Peyer's patch (tissue), 4 donors: ENCODE results near the gene DNM3. TPM values are rescaled to one million over a fixed set of nuclear protein-coding genes. Genes with fewer than 3 reads are reported as not detected.
A peak's percentile ranks its signal among the peaks of the same experiment; 100 is the strongest.

Experiments used
- DNase-seq, 3 donors: peaks; one replicate each; pipeline ENCODE4 v3.0.0-alpha.2; 2017 to 2019
- H3K27ac ChIP-seq, 4 donors: fragments of 200-600 bp; sonication (generic); one replicate each; pipeline ENCODE4 v1.5.1; 2016 to 2019
- H3K27me3 ChIP-seq, 2 donors: fragments of 200-600 bp; sonication (generic); one replicate each; pipeline ENCODE4 v1.5.1; 2019
- H3K36me3 ChIP-seq, 3 donors: fragments of 200-600 bp; sonication (generic); one replicate each; pipeline ENCODE4 v1.5.1; 2016 to 2019
- H3K4me1 ChIP-seq, 4 donors: fragments of 200-600 bp; sonication (generic); one replicate each; pipeline ENCODE4 v1.5.1; 2016 to 2019
- H3K4me3 ChIP-seq, 4 donors: fragments of 200-600 bp; sonication (generic); 1 replicate in 3 of 4; 2 replicates in 1 of 4; pipeline ENCODE4 v1.5.1; 2016 to 2019; ENCODE audit warnings: mild to moderate bottlenecking in 1 of 4
- H3K9me3 ChIP-seq, 4 donors: fragments of 200-600 bp; sonication (generic); one replicate each; pipeline ENCODE4 v1.5.1; 2016 to 2019; ENCODE audit warnings: mild to moderate bottlenecking in 1 of 4
- CTCF ChIP-seq, 6 experiments: fragments of 450-650 bp in 4 of 6; fragments of 200-600 bp in 2 of 6; sonication (generic) in 1 of 6; IDR thresholded peaks; one replicate each; pipeline ENCODE4 v1.5.1; 2017 to 2019; ENCODE audit warnings: antibody characterized with exemption in 6 of 6, mild to moderate bottlenecking in 3 of 6, moderate library complexity in 1 of 6
- POLR2A ChIP-seq, 2 donors: fragments of 450-650 bp; IDR thresholded peaks; one replicate each; pipeline ENCODE4 v1.5.1; 2017; ENCODE audit warnings: antibody characterized with exemption in 2 of 2, mild to moderate bottlenecking in 2 of 2, moderate library complexity in 2 of 2
- total RNA-seq, 4 donors: library from RNA; depleted of rRNA; stranded (reverse); fragments of >200 nt; gene quantifications; one replicate each; pipeline ENCODE4 v1.1.0, GENCODE V29; 2016

The DNM3 gene
- total RNA-seq, 4 donors from 2014 or later, result 1.4 to 11.6 (median 2.0) TPM

GRCh38 chr1:172167796-172168596 lies 326.7 kb downstream of the DNM3 start:
- H3K36me3 ChIP-seq, result no peaks in the 10 kb centered on the region

GRCh38 chr1:172168597-172168872 lies 327.2 kb downstream of the DNM3 start:
- no peak for DNase-seq
- TF ChIP-seq POLR2A (IDR thresholded peaks at IDR 0.05), result no peak
- no peak for TF ChIP-seq CTCF (IDR thresholded peaks at IDR 0.05)
- Histone ChIP-seq H3K4me3 (no peak overlapping the region), H3K4me1 (no peaks in the 10 kb centered on the region), H3K27me3 (no peaks in the 10 kb centered on the region), H3K36me3 (no peaks in the 10 kb centered on the region), H3K9me3 (no peaks in the 10 kb centered on the region), H3K27ac (peak overlapping the region in 2 of 4 donors; percentile 13 to 56)

More at GRCh38 chr1:172167796-172168596, 326.7 kb downstream of the DNM3 start:
- TF ChIP-seq POLR2A (IDR thresholded peaks at IDR 0.05), result no peak
- H3K9me3 ChIP-seq, result no peaks in the 10 kb centered on the region
- H3K4me3 ChIP-seq, result no peak overlapping the region
- H3K27ac ChIP-seq, result peak overlapping the region in 1 of 4 donors; percentile 56
- no peak for DNase-seq
- H3K27me3 ChIP-seq, result no peaks in the 10 kb centered on the region
- no peaks in the 10 kb centered on the region for H3K4me1 ChIP-seq

GRCh38 chr1:172169836-172170235 lies 328.5 kb downstream of the DNM3 start:
- DNase-seq, result no peak
- no peaks in the 10 kb centered on the region for H3K4me1 ChIP-seq
- no peak for TF ChIP-seq POLR2A (IDR thresholded peaks at IDR 0.05)
- no peaks in the 10 kb centered on the region for H3K27me3 ChIP-seq
- no peak overlapping the region for H3K4me3 ChIP-seq
- no peaks in the 10 kb centered on the region for H3K36me3 ChIP-seq
- no peak overlapping the region for H3K27ac ChIP-seq
- no peaks in the 10 kb centered on the region for H3K9me3 ChIP-seq

GRCh38 chr1:172172352-172172831 lies 331.1 kb downstream of the DNM3 start:
- TF ChIP-seq POLR2A (IDR thresholded peaks at IDR 0.05) (no peak), CTCF (IDR thresholded peaks at IDR 0.05) (no peak)
- no peak for DNase-seq
- no peaks in the 10 kb centered on the region for H3K36me3 ChIP-seq
- no peak overlapping the region for H3K27ac ChIP-seq
- H3K4me1 ChIP-seq, result no peaks in the 10 kb centered on the region
- H3K27me3 ChIP-seq, result no peaks in the 10 kb centered on the region
- H3K9me3 ChIP-seq, result no peaks in the 10 kb centered on the region
- H3K4me3 ChIP-seq, result no peak overlapping the region

- Histone ChIP-seq H3K27me3 (no peaks in the 10 kb centered on the region), H3K9me3 (no peaks in the 10 kb centered on the region), H3K4me3 (no peak overlapping the region), H3K36me3 (no peaks in the 10 kb centered on the region), H3K4me1 (peaks cover 0 to 20% (median 4%) of the 10 kb centered on the region in 4 donors), H3K27ac (no peak overlapping the region)
- TF ChIP-seq POLR2A (IDR thresholded peaks at IDR 0.05) (no peak), CTCF (IDR thresholded peaks at IDR 0.05) (no peak)
- DNase-seq, result no peak
Measured at GRCh38 chr1:172176206-172176605, 334.9 kb downstream of the DNM3 start.

- Histone ChIP-seq H3K9me3 (no peaks in the 10 kb centered on the region), H3K4me3 (no peak overlapping the region), H3K36me3 (no peaks in the 10 kb centered on the region), H3K27me3 (no peaks in the 10 kb centered on the region), H3K4me1 (peaks cover 0 to 29% (median 4%) of the 10 kb centered on the region in 4 donors), H3K27ac (no peak overlapping the region)
- TF ChIP-seq POLR2A (IDR thresholded peaks at IDR 0.05), result no peak
- TF ChIP-seq CTCF (IDR thresholded peaks at IDR 0.05), result no peak
- DNase-seq, result no peak
Measured at GRCh38 chr1:172177849-172178248, 336.6 kb downstream of the DNM3 start.
